Fibroblast of gingiva (primary cell): ENCODE data around the gene SLC25A51.

Experiments used
- DNase-seq: peaks from one replicate; pipeline ENCODE4 v3.0.0-alpha.2; 2011; ENCODE audit warnings: low read depth

SLC25A51 gene

GRCh38 chr9:37903647-37904444 is at the start of gene SLC25A51:
Gene SLC25A51, minus strand, starts transcription at chr9:37904127. Its CDS starts 15,577 bp downstream, at chr9:37888550.
- peak; percentile 91 for DNase-seq

GRCh38 chr9:37953206-37953774 is 49.4 kb upstream of the SLC25A51 start:
- no peak for DNase-seq

- DNase-seq = no peak
Observed at GRCh38 chr9:37952731-37953130, 48.8 kb upstream of the SLC25A51 start.

GRCh38 chr9:37951671-37952449 is 47.9 kb upstream of the SLC25A51 start:
- DNase-seq = no peak

- DNase-seq = no peak
Observed at GRCh38 chr9:37950561-37950960, 46.6 kb upstream of the SLC25A51 start.

GRCh38 chr9:37949576-37949975 is 45.6 kb upstream of the SLC25A51 start:
- DNase-seq = peak; percentile 23

GRCh38 chr9:37948417-37948980 is 44.6 kb upstream of the SLC25A51 start:
- no peak for DNase-seq

- no peak for DNase-seq
Observed at GRCh38 chr9:37947977-37948376, 44.0 kb upstream of the SLC25A51 start.

- DNase-seq = no peak
Observed at GRCh38 chr9:37947471-37947870, 43.5 kb upstream of the SLC25A51 start.

- no peak for DNase-seq
Observed at GRCh38 chr9:37946971-37947370, 43.0 kb upstream of the SLC25A51 start.

- no peak for DNase-seq
Observed at GRCh38 chr9:37946041-37946440, 42.1 kb upstream of the SLC25A51 start.

GRCh38 chr9:37944671-37945481 is 40.9 kb upstream of the SLC25A51 start:
- DNase-seq = peak; percentile 44

GRCh38 chr9:37944266-37944650 is 40.3 kb upstream of the SLC25A51 start:
- DNase-seq = no peak

GRCh38 chr9:37943345-37944265 is 39.7 kb upstream of the SLC25A51 start:
- DNase-seq = peak; percentile 86

GRCh38 chr9:37942621-37943344 is 38.9 kb upstream of the SLC25A51 start:
- no peak for DNase-seq

- DNase-seq = no peak
Observed at GRCh38 chr9:37941253-37941652, 37.3 kb upstream of the SLC25A51 start.

GRCh38 chr9:37939575-37940095 is 35.7 kb upstream of the SLC25A51 start:
- DNase-seq = no peak

GRCh38 chr9:37938121-37938891 is 34.4 kb upstream of the SLC25A51 start:
- peak; percentile 45 for DNase-seq

- DNase-seq = no peak
Observed at GRCh38 chr9:37937366-37937765, 33.4 kb upstream of the SLC25A51 start.
